Natural killer cell (primary cell): ENCODE results near the gene ZDHHC14. TPM values are rescaled to one million over a fixed set of nuclear protein-coding genes. Genes with fewer than 3 reads are reported as not detected.

Experiments
- ATAC-seq, 3 donors: fragments of 150-1000 bp in 2 of 3; fragments of 200-7000 bp in 1 of 3; cut with Tn5 transposase; 1 replicate in 1 of 3; 2 replicates in 2 of 3; pipeline ENCODE4 v1.10.0; 2021; ENCODE audit warnings: mild to moderate bottlenecking in 2 of 3, moderate library complexity in 2 of 3
- DNase-seq, 2 donors: peaks; one replicate each; pipeline versions ENCODE4 v3.0.0 to v3.0.0-alpha.2; 2013 to 2021; ENCODE audit warnings: mixed read lengths in 1 of 2
- H3K27ac ChIP-seq: one replicate; pipeline ENCODE4 v1.5.1; 2013; ENCODE audit warnings: mild to moderate bottlenecking, low read length
- H3K27me3 ChIP-seq: one replicate; pipeline ENCODE4 v1.6.1; 2013; ENCODE audit warnings: low read length; ENCODE audit not compliant: control insufficient read depth, insufficient read depth
- H3K36me3 ChIP-seq: one replicate; pipeline ENCODE4 v1.6.1; 2013; ENCODE audit warnings: low read length; ENCODE audit not compliant: control insufficient read depth, insufficient read depth
- H3K4me1 ChIP-seq: one replicate; pipeline ENCODE4 v1.6.1; 2013; ENCODE audit warnings: low read length; ENCODE audit not compliant: control insufficient read depth, insufficient read depth
- H3K4me3 ChIP-seq: one replicate; pipeline ENCODE4 v1.5.1; 2013; ENCODE audit warnings: low read length
- H3K9me3 ChIP-seq: one replicate; pipeline ENCODE4 v1.6.1; 2013; ENCODE audit warnings: low read length; ENCODE audit not compliant: control insufficient read depth, insufficient read depth
- H3K27ac Mint-ChIP-seq, 2 donors: one replicate each; pipeline ENCODE4 v1.8.0; 2022; ENCODE audit warnings: mild to moderate bottlenecking in 2 of 2, mixed read lengths in 2 of 2, moderate library complexity in 1 of 2
- H3K27me3 Mint-ChIP-seq, 2 donors: one replicate each; pipeline ENCODE4 v1.8.0; 2022; ENCODE audit warnings: low read depth in 2 of 2, mixed read lengths in 2 of 2
- H3K36me3 Mint-ChIP-seq: one replicate; pipeline ENCODE4 v1.8.0; 2022; ENCODE audit warnings: mixed read lengths
- H3K4me1 Mint-ChIP-seq, 2 donors: one replicate each; pipeline ENCODE4 v1.8.0; 2022; ENCODE audit warnings: mixed read lengths in 2 of 2
- H3K4me3 Mint-ChIP-seq: one replicate; pipeline ENCODE4 v1.8.0; 2022; ENCODE audit warnings: mild to moderate bottlenecking, moderate library complexity, mixed read lengths
- H3K9me3 Mint-ChIP-seq, 2 donors: one replicate each; pipeline ENCODE4 v1.8.0; 2022; ENCODE audit warnings: mixed read lengths in 2 of 2
- WGBS: methylation state at CpG from one replicate; pipeline ENCODE4 v1.1.7; 2013; ENCODE audit warnings: missing lambda C conversion rate; ENCODE audit not compliant: insufficient coverage; 5-methylcytosine and 5-hydroxymethylcytosine counted together
- intact Hi-C: fragments of 100-400 bp; cut with micrococcal nuclease; formaldehyde crosslinking; loops from one replicate; pipeline ENCODE4 v1.14.2; 2022
- total RNA-seq, 4 donors: library from RNA; stranded (reverse); fragments of 120-200 nt in 1 of 4; gene quantifications; one replicate each; pipeline versions ENCODE4 v1.2.3 to v1.2.4, GENCODE V29; 2013 to 2022
- TF ChIP-seq, protein P1 (sequence below): fragments of 200-600 bp; IDR thresholded peaks from one replicate; pipeline ENCODE4 v1.8.0; 2022; ENCODE audit warnings: antibody characterized with exemption

The ZDHHC14 gene
- total RNA-seq, 3 donors from 2014 or later (not counting 1 experiment from before 2014, with no cell fraction given) = 6.7 to 11.3 (median 10.6) TPM

- TF ChIP-seq, protein P1, sequence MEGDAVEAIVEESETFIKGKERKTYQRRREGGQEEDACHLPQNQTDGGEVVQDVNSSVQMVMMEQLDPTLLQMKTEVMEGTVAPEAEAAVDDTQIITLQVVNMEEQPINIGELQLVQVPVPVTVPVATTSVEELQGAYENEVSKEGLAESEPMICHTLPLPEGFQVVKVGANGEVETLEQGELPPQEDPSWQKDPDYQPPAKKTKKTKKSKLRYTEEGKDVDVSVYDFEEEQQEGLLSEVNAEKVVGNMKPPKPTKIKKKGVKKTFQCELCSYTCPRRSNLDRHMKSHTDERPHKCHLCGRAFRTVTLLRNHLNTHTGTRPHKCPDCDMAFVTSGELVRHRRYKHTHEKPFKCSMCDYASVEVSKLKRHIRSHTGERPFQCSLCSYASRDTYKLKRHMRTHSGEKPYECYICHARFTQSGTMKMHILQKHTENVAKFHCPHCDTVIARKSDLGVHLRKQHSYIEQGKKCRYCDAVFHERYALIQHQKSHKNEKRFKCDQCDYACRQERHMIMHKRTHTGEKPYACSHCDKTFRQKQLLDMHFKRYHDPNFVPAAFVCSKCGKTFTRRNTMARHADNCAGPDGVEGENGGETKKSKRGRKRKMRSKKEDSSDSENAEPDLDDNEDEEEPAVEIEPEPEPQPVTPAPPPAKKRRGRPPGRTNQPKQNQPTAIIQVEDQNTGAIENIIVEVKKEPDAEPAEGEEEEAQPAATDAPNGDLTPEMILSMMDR = no peak
- no peak for ATAC-seq
- Histone ChIP-seq H3K4me1 (peaks cover 36% of the 10 kb centered on the region), H3K36me3 (no peaks in the 10 kb centered on the region), H3K27ac (no peak overlapping the region), H3K27me3 (no peaks in the 10 kb centered on the region), H3K4me3 (no peak overlapping the region), H3K9me3 (no peaks in the 10 kb centered on the region)
- intact Hi-C loops = no loop called here
- peaks cover 53 to 60% of the 10 kb centered on the region in 2 donors for H3K4me1 Mint-ChIP-seq
- H3K36me3 Mint-ChIP-seq = no peaks in the 10 kb centered on the region
- H3K27ac Mint-ChIP-seq = peak overlapping the region; percentile 24 to 46
- peaks cover 0 to 9% of the 10 kb centered on the region in 2 donors for H3K27me3 Mint-ChIP-seq
- 67% methylated on average over 21 of the region's 21 CpGs for WGBS
- H3K4me3 Mint-ChIP-seq = peak overlapping the region; percentile 18
- no peaks in the 10 kb centered on the region for H3K9me3 Mint-ChIP-seq
- DNase-seq = no peak
Observed at GRCh38 chr6:157556671-157557430, 175.9 kb downstream of the ZDHHC14 start.

GRCh38 chr6:157557559-157557958 is 176.6 kb downstream of the ZDHHC14 start:
- no peaks in the 10 kb centered on the region for H3K27me3 ChIP-seq
- peaks cover 43% of the 10 kb centered on the region for H3K4me1 ChIP-seq
- no peaks in the 10 kb centered on the region for H3K36me3 ChIP-seq
- Mint-ChIP-seq H3K27me3 (peaks cover 0 to 6% of the 10 kb centered on the region in 2 donors), H3K4me1 (peaks cover 54 to 60% of the 10 kb centered on the region in 2 donors), H3K9me3 (no peaks in the 10 kb centered on the region), H3K36me3 (no peaks in the 10 kb centered on the region), H3K4me3 (peak overlapping the region; percentile 18), H3K27ac (no peak overlapping the region)
- no peak overlapping the region for H3K27ac ChIP-seq
- 45% methylated on average over 6 of the region's 6 CpGs for WGBS
- DNase-seq = no peak
- no peak overlapping the region for H3K4me3 ChIP-seq
- TF ChIP-seq, protein P1 = no peak
- ATAC-seq = peak in 2 of 3 donors; percentile 46 to 57
- intact Hi-C loops = no loop called here
- H3K9me3 ChIP-seq = no peaks in the 10 kb centered on the region

DNA sequence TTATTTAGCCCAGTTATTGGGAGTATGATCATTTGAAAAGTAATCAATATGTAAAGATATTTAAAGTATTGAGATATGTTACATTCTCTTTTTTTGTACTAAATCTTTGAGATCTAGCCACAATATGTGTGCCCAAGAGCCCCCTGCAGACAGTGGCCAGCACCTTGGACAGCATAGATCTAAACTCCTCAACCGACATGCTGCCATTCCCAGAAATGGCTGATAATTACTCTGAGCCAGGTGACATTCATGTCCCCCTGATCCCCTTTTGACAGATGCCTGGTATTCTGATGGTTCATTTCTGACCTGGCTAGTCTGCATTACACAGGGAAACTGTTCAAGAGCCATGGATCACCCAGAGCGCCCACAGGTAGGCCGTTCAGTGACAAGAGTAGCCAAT is 177.1 kb downstream of the ZDHHC14 start:
- Mint-ChIP-seq H3K36me3 (no peaks in the 10 kb centered on the region), H3K4me1 (peaks cover 54 to 59% of the 10 kb centered on the region in 2 donors), H3K27ac (no peak overlapping the region), H3K27me3 (peaks cover 0 to 6% of the 10 kb centered on the region in 2 donors), H3K4me3 (no peak overlapping the region), H3K9me3 (no peaks in the 10 kb centered on the region)
- ATAC-seq (no peak), DNase-seq (no peak)
- peaks cover 48% of the 10 kb centered on the region for H3K4me1 ChIP-seq
- TF ChIP-seq, protein P1 = no peak
- WGBS = 96% methylated on average over 3 of the region's 3 CpGs
- no peaks in the 10 kb centered on the region for H3K36me3 ChIP-seq
- H3K27me3 ChIP-seq = no peaks in the 10 kb centered on the region
- intact Hi-C loops = no loop called here
- H3K9me3 ChIP-seq = no peaks in the 10 kb centered on the region
- H3K4me3 ChIP-seq = no peak overlapping the region
- H3K27ac ChIP-seq = no peak overlapping the region
